HepG2 (cell line): ENCODE data around the gene ZNF620. TPM values are rescaled to one million over a fixed set of nuclear protein-coding genes. Genes with fewer than 3 reads are reported as not detected.

Experiments used
- ATAC-seq: fragments of 200-7000 bp; cut with Tn5 transposase; 3 replicates; pipeline ENCODE4 v1.9.1; 2020; ENCODE audit warnings: mild to moderate bottlenecking, moderate library complexity
- BruUV-seq: library from RNA; stranded (reverse); fragments of 400-500 nt; replicated peaks from 2 replicates; lab custom pipeline; 2021; lab: Mats Ljungman, UMichigan
- CTCF ChIA-PET: fragments of 300-600 bp; formaldehyde crosslinking; extraction: SDS; loops from one replicate; lab custom pipeline; 2021; ENCODE audit warnings: low total read pairs, inconsistent platforms, low intra/inter-chr PET ratio; lab: Yijun Ruan, JAX
- POLR2A ChIA-PET: fragments of 350-600 bp; sonication (Branson Sonifier 250); formaldehyde crosslinking; loops from one replicate; lab custom pipeline; 2020; ENCODE audit warnings: antibody characterized with exemption, inconsistent platforms; lab: Yijun Ruan, JAX
- DNase-seq: peaks from one replicate; pipeline ENCODE4 v3.0.0-alpha.2; 2015; ENCODE audit warnings: low spot score
- FAIRE-seq: peaks from 3 replicates; lab custom pipeline; 2011; peaks lifted over from hg19 to GRCh38; lab: Jason Lieb, UNC
- H2AFZ ChIP-seq: one replicate; pipeline ENCODE4 v1.6.1; 2011; ENCODE audit warnings: low read length, inconsistent platforms
- H3K27ac ChIP-seq: fragments of 300-600 bp; 3 replicates; pipeline ENCODE4 v1.8.0; 2011; ENCODE audit warnings: mixed run types, mild to moderate bottlenecking, mixed read lengths, low read length, inconsistent platforms; ENCODE audit not compliant: insufficient read depth; ENCODE audit errors: extremely low read length
- H3K27me3 ChIP-seq, 2 experiments: fragments of 200-600 bp in 1 of 2; 2 replicates in 1 of 2; 3 replicates in 1 of 2; pipeline versions ENCODE4 v1.6.0 to v1.8.0; 2011; ENCODE audit warnings: low read length in 2 of 2, mild to moderate bottlenecking in 2 of 2, moderate library complexity in 2 of 2, inconsistent platforms in 1 of 2; ENCODE audit not compliant: insufficient read depth in 2 of 2, control insufficient read depth in 1 of 2
- H3K36me3 ChIP-seq, 2 experiments: fragments of 200-600 bp in 1 of 2; replicated peaks in 1 of 2; 2 replicates in 1 of 2; 3 replicates in 1 of 2; pipeline versions ENCODE4 v1.5.1 to v1.8.0; 2011; ENCODE audit warnings: low read length in 2 of 2, inconsistent platforms in 1 of 2; ENCODE audit not compliant: insufficient read depth in 2 of 2, control insufficient read depth in 1 of 2
- H3K4me1 ChIP-seq: 2 replicates; pipeline ENCODE4 v1.5.1; 2012; ENCODE audit warnings: low read length, inconsistent platforms; ENCODE audit not compliant: insufficient read depth
- H3K4me2 ChIP-seq: 2 replicates; pipeline ENCODE4 v1.6.0; 2011; ENCODE audit warnings: low read depth, low read length, inconsistent platforms
- H3K4me3 ChIP-seq, 3 experiments: fragments of 200-600 bp in 1 of 3; sonication (generic), shearing (Covaris generic) in 1 of 3; replicated peaks in 1 of 3; 2 replicates each; pipeline ENCODE4 v1.5.1; 2011 to 2016; ENCODE audit warnings: low read length in 3 of 3, inconsistent platforms in 2 of 3, low read depth in 2 of 3, mild to moderate bottlenecking in 2 of 3, control low read depth in 1 of 3, mixed read lengths in 1 of 3; ENCODE audit not compliant: insufficient read depth in 1 of 3
- H3K79me2 ChIP-seq: one replicate; pipeline ENCODE4 v1.6.1; 2011; ENCODE audit warnings: low read length, inconsistent platforms; ENCODE audit not compliant: insufficient read depth
- H3K9ac ChIP-seq: 2 replicates; pipeline ENCODE4 v1.6.0; 2011; ENCODE audit warnings: mild to moderate bottlenecking, low read depth, low read length, inconsistent platforms; ENCODE audit not compliant: insufficient read depth
- H3K9me3 ChIP-seq: 2 replicates; pipeline ENCODE4 v1.5.1; 2012; ENCODE audit warnings: mild to moderate bottlenecking, low read length
- H4K20me1 ChIP-seq: 2 replicates; pipeline ENCODE4 v1.6.0; 2011; ENCODE audit warnings: inconsistent platforms, mild to moderate bottlenecking, low read length, moderate library complexity; ENCODE audit not compliant: insufficient read depth
- CAMTA2 ChIP-seq: sonication (generic); formaldehyde crosslinking; IDR thresholded peaks from 2 replicates; pipeline ENCODE4 v1.4.0; 2020; ENCODE audit warnings: mild to moderate bottlenecking, missing genetic modification reagents, borderline replicate concordance
- MTF1 ChIP-seq: sonication (generic); formaldehyde crosslinking; IDR thresholded peaks from 2 replicates; pipeline ENCODE4 v1.5.0; 2020; ENCODE audit warnings: missing genetic modification reagents
- MTF2 ChIP-seq: sonication (generic); formaldehyde crosslinking; IDR thresholded peaks from 2 replicates; pipeline ENCODE4 v1.5.0; 2020; ENCODE audit warnings: missing genetic modification reagents, borderline replicate concordance
- SAP130 ChIP-seq: IDR thresholded peaks from 2 replicates; pipeline ENCODE4 v1.6.1; 2016; ENCODE audit warnings: low read depth
- SMARCE1 ChIP-seq: fragments of 450-650 bp; IDR thresholded peaks from 2 replicates; pipeline ENCODE4 v1.6.1; 2017; ENCODE audit warnings: borderline replicate concordance
- SP4 ChIP-seq: sonication (generic); formaldehyde crosslinking; IDR thresholded peaks from 2 replicates; pipeline ENCODE4 v1.8.1; 2023; ENCODE audit warnings: mild to moderate bottlenecking, missing genetic modification reagents
- SRSF9 ChIP-seq: fragments of 200-400 bp; formaldehyde crosslinking; IDR thresholded peaks from 2 replicates; pipeline ENCODE4 v1.6.1; 2018; ENCODE audit warnings: borderline replicate concordance, mild to moderate bottlenecking, low read depth, low read length; ENCODE audit not compliant: insufficient read depth, poor library complexity, severe bottlenecking
- ZNF430 ChIP-seq: sonication (generic); formaldehyde crosslinking; IDR thresholded peaks from 2 replicates; pipeline ENCODE4 v1.9.0; 2021; ENCODE audit warnings: mild to moderate bottlenecking, missing genetic modification reagents
- ZNF557 ChIP-seq: sonication (generic); formaldehyde crosslinking; IDR thresholded peaks from 2 replicates; pipeline ENCODE4 v1.4.0; 2020; ENCODE audit warnings: missing genetic modification reagents
- ZNF737 ChIP-seq: sonication (generic); formaldehyde crosslinking; IDR thresholded peaks from 2 replicates; pipeline ENCODE4 v1.5.0; 2020; ENCODE audit warnings: missing genetic modification reagents, mild to moderate bottlenecking, borderline replicate concordance
- WGBS: methylation state at CpG from one replicate; pipeline ENCODE4 v1.1.6; 2017; ENCODE audit warnings: low lambda C conversion rate; 5-methylcytosine and 5-hydroxymethylcytosine counted together
- in situ Hi-C: cut with HindIII; loops from 2 replicates; pipeline ENCODE4 v1.10.0; 2017; ENCODE audit warnings: low pct_unique_long_range_greater_than_20kb; ENCODE audit not compliant: extremely low pct_ligation_motif_present
- intact Hi-C: fragments of 100-400 bp; cut with micrococcal nuclease; formaldehyde crosslinking; loops from one replicate; pipeline ENCODE4 v1.10.0; 2022; ENCODE audit not compliant: unreplicated experiment
- polyA plus RNA-seq, 8 experiments: library from polyadenylated mRNA; depleted of rRNA in 3 of 8; stranded (reverse) in 7 of 8; unstranded in 1 of 8; fragments of >200 nt; fragmentation: Illumina TruSeq in 4 of 8; extraction: Trizol in 4 of 8; gene quantifications; 2 replicates each; pipeline versions ENCODE4 v1.2.1 to v1.2.3, GENCODE V29; 2011 to 2016; ENCODE audit warnings: low read depth in 4 of 8, missing spikeins in 1 of 8, mixed read lengths in 1 of 8; ENCODE audit not compliant: insufficient read depth in 1 of 8
- total RNA-seq, 5 experiments: library from RNA; depleted of rRNA; stranded (reverse); fragments of >200 nt; fragmentation: Illumina TruSeq; extraction: Trizol; gene quantifications; 2 replicates each; pipeline ENCODE4 v1.2.3, GENCODE V29; 2016; ENCODE audit warnings: low read depth in 1 of 5
- TF ChIP-seq, protein P1 (sequence below): sonication (generic); formaldehyde crosslinking; IDR thresholded peaks from 2 replicates; pipeline ENCODE4 v1.4.0; 2020; ENCODE audit warnings: low read depth, missing genetic modification reagents
- TF ChIP-seq, protein P2 (sequence below): sonication (generic); formaldehyde crosslinking; conservative IDR thresholded peaks from 2 replicates; pipeline ENCODE4 v1.8.1; 2023; ENCODE audit warnings: missing genetic modification reagents
- TF ChIP-seq, protein P3 (sequence below), 2 experiments: sonication (generic) in 1 of 2; formaldehyde crosslinking in 1 of 2; IDR thresholded peaks; 2 replicates each; pipeline versions ENCODE4 v1.4.0 to v1.6.1; 2016 to 2020; ENCODE audit warnings: borderline replicate concordance in 1 of 2, low read depth in 1 of 2, mild to moderate bottlenecking in 1 of 2, missing genetic modification reagents in 1 of 2
- TF ChIP-seq, protein P4 (sequence below): sonication (generic); formaldehyde crosslinking; IDR thresholded peaks from 2 replicates; pipeline ENCODE4 v1.4.0; 2020; ENCODE audit warnings: missing genetic modification reagents; ENCODE audit errors: not compliant biosample characterization

ZNF620 gene
- total and polyA plus RNA-seq, 2 of the 13 experiments (the other 11 are each of a cell fraction or from before 2014, with no cell fraction given) = 2.3 to 12.2 TPM

DNA sequence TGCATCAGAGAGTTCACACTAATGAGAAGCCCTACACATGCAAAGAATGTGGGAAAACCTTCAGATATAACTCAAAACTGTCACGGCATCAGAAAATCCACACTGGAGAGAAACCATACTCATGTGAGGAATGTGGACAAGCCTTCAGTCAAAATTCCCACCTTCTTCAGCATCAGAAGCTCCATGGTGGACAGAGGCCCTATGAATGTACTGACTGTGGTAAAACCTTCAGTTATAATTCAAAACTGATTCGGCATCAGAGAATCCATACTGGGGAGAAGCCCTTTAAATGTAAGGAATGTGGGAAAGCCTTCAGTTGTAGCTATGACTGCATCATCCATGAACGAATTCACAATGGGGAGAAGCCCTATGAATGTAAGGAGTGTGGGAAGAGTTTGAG lies 18.7 kb upstream of the ZNF620 start:
- ChIA-PET POLR2A (no interaction called here), CTCF (no interaction called here)
- H3K4me2 ChIP-seq = no peak overlapping the region
- H3K4me1 ChIP-seq = peaks cover 10% of the 10 kb centered on the region; the same call in 1 of the 2 replicates
- intact Hi-C loops (no loop called here), in situ Hi-C loops (no loop called here)
- WGBS = 88% methylated on average over 3 of the region's 3 CpGs
- no peak overlapping the region for H3K4me3 ChIP-seq
- no peak for TF ChIP-seq ZNF737 (CRISPR knock-in tag)
- no peak for TF ChIP-seq ZNF430 (CRISPR knock-in tag)
- TF ChIP-seq ZNF557 = no peak
- TF ChIP-seq SMARCE1 = no peak
- TF ChIP-seq SP4 (CRISPR knock-in tag) = no peak
- no peak for TF ChIP-seq SAP130 (CRISPR knock-in tag)
- TF ChIP-seq, protein P1, sequence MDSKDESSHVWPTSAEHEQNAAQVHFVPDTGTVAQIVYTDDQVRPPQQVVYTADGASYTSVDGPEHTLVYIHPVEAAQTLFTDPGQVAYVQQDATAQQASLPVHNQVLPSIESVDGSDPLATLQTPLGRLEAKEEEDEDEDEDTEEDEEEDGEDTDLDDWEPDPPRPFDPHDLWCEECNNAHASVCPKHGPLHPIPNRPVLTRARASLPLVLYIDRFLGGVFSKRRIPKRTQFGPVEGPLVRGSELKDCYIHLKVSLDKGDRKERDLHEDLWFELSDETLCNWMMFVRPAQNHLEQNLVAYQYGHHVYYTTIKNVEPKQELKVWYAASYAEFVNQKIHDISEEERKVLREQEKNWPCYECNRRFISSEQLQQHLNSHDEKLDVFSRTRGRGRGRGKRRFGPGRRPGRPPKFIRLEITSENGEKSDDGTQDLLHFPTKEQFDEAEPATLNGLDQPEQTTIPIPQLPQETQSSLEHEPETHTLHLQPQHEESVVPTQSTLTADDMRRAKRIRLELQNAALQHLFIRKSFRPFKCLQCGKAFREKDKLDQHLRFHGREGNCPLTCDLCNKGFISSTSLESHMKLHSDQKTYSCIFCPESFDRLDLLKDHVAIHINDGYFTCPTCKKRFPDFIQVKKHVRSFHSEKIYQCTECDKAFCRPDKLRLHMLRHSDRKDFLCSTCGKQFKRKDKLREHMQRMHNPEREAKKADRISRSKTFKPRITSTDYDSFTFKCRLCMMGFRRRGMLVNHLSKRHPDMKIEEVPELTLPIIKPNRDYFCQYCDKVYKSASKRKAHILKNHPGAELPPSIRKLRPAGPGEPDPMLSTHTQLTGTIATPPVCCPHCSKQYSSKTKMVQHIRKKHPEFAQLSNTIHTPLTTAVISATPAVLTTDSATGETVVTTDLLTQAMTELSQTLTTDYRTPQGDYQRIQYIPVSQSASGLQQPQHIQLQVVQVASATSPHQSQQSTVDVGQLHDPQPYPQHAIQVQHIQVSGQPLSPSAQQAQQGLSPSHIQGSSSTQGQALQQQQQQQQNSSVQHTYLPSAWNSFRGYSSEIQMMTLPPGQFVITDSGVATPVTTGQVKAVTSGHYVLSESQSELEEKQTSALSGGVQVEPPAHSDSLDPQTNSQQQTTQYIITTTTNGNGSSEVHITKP (CRISPR knock-in tag) = no peak
- no peak for TF ChIP-seq SRSF9
- TF ChIP-seq CAMTA2 (CRISPR knock-in tag) = no peak
- TF ChIP-seq, protein P2, sequence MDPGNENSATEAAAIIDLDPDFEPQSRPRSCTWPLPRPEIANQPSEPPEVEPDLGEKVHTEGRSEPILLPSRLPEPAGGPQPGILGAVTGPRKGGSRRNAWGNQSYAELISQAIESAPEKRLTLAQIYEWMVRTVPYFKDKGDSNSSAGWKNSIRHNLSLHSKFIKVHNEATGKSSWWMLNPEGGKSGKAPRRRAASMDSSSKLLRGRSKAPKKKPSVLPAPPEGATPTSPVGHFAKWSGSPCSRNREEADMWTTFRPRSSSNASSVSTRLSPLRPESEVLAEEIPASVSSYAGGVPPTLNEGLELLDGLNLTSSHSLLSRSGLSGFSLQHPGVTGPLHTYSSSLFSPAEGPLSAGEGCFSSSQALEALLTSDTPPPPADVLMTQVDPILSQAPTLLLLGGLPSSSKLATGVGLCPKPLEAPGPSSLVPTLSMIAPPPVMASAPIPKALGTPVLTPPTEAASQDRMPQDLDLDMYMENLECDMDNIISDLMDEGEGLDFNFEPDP (CRISPR knock-in tag) = no peak
- TF ChIP-seq, protein P3, sequence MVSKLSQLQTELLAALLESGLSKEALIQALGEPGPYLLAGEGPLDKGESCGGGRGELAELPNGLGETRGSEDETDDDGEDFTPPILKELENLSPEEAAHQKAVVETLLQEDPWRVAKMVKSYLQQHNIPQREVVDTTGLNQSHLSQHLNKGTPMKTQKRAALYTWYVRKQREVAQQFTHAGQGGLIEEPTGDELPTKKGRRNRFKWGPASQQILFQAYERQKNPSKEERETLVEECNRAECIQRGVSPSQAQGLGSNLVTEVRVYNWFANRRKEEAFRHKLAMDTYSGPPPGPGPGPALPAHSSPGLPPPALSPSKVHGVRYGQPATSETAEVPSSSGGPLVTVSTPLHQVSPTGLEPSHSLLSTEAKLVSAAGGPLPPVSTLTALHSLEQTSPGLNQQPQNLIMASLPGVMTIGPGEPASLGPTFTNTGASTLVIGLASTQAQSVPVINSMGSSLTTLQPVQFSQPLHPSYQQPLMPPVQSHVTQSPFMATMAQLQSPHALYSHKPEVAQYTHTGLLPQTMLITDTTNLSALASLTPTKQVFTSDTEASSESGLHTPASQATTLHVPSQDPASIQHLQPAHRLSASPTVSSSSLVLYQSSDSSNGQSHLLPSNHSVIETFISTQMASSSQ (IDR thresholded peaks at IDR 0.05; ENCODE audit: low read depth) = no peak
- TF ChIP-seq, protein P3 (CRISPR knock-in tag; IDR thresholded peaks at IDR 0.05; ENCODE audit: borderline replicate concordance) = no peak
- TF ChIP-seq, protein P4, sequence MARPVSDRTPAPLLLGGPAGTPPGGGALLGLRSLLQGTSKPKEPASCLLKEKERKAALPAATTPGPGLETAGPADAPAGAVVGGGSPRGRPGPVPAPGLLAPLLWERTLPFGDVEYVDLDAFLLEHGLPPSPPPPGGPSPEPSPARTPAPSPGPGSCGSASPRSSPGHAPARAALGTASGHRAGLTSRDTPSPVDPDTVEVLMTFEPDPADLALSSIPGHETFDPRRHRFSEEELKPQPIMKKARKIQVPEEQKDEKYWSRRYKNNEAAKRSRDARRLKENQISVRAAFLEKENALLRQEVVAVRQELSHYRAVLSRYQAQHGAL (CRISPR knock-in tag) = no peak
- TF ChIP-seq MTF1 (CRISPR knock-in tag) = no peak
- no peak for TF ChIP-seq MTF2 (CRISPR knock-in tag)
- H3K27me3 ChIP-seq = no peaks in the 10 kb centered on the region
- H3K27ac ChIP-seq = no peak overlapping the region
- no peaks in the 10 kb centered on the region for H4K20me1 ChIP-seq
- no TSS peak for BruUV-seq
- H2AFZ ChIP-seq = no peak overlapping the region
- ATAC-seq (no peak), FAIRE-seq (no peak), DNase-seq (no peak)
- H3K36me3 ChIP-seq = peaks cover 4 to 19% of the 10 kb centered on the region in 2 experiments; a peak in 4 of 5 replicates
- no peaks in the 10 kb centered on the region for H3K79me2 ChIP-seq
- no peak overlapping the region for H3K9ac ChIP-seq
- no peaks in the 10 kb centered on the region for H3K9me3 ChIP-seq
